Progenitor cell of endocrine pancreas (in vitro differentiated cells): Measurements from ENCODE around the gene BEX1. TPM values are rescaled to one million over a fixed set of nuclear protein-coding genes. Genes with fewer than 3 reads are reported as not detected.
A peak's percentile ranks its signal among the peaks of the same experiment; 100 is the strongest.

Source experiments
- DNase-seq: peaks from one replicate; pipeline ENCODE4 v3.0.0; 2021; ENCODE audit warnings: low spot score; ENCODE audit not compliant: unreplicated experiment
- H3K27ac Mint-ChIP-seq: 2 replicates; pipeline ENCODE4 v1.8.0; 2021; ENCODE audit warnings: mild to moderate bottlenecking, moderate library complexity, mixed read lengths
- H3K27me3 Mint-ChIP-seq: 2 replicates; pipeline ENCODE4 v1.8.0; 2021; ENCODE audit warnings: mixed read lengths
- H3K36me3 Mint-ChIP-seq: 2 replicates; pipeline ENCODE4 v1.8.0; 2022; ENCODE audit warnings: mixed read lengths; ENCODE audit not compliant: insufficient read depth
- H3K4me1 Mint-ChIP-seq: 2 replicates; pipeline ENCODE4 v1.8.0; 2021; ENCODE audit warnings: low read depth, mixed read lengths
- H3K4me3 Mint-ChIP-seq: 2 replicates; pipeline ENCODE4 v1.8.0; 2021; ENCODE audit warnings: low read depth, mild to moderate bottlenecking, moderate library complexity, mixed read lengths
- H3K9me3 Mint-ChIP-seq: 2 replicates; pipeline ENCODE4 v1.8.0; 2021; ENCODE audit warnings: low read depth, mixed read lengths
- CTCF ChIP-seq: fragments of 200-600 bp; sonication (generic); IDR thresholded peaks from one replicate; pipeline ENCODE4 v1.5.0; 2021; ENCODE audit warnings: antibody characterized with exemption, mild to moderate bottlenecking; ENCODE audit not compliant: unreplicated experiment
- total RNA-seq: library from RNA; stranded (reverse); gene quantifications from 2 replicates; pipeline ENCODE4 v1.2.1, GENCODE V29; 2021

The BEX1 gene
- total RNA-seq, 1 donor from 2014 or later = 123 TPM

- TF ChIP-seq CTCF = no peak
- Mint-ChIP-seq H3K9me3 (peaks cover 7% of the 10 kb centered on the region), H3K4me3 (no peak overlapping the region), H3K4me1 (no peaks in the 10 kb centered on the region), H3K27ac (no peak overlapping the region), H3K27me3 (no peaks in the 10 kb centered on the region), H3K36me3 (no peaks in the 10 kb centered on the region)
- DNase-seq = no peak
Observed at GRCh38 chrX:103073467-103073866, 9.5 kb upstream of the BEX1 start.

- TF ChIP-seq CTCF = no peak
- H3K36me3 Mint-ChIP-seq = peaks cover 3% of the 10 kb centered on the region
- peaks cover 10% of the 10 kb centered on the region for H3K9me3 Mint-ChIP-seq
- no peak for DNase-seq
- H3K27me3 Mint-ChIP-seq = no peaks in the 10 kb centered on the region
- H3K27ac Mint-ChIP-seq = no peak overlapping the region
- H3K4me1 Mint-ChIP-seq = peaks cover 3% of the 10 kb centered on the region
- no peak overlapping the region for H3K4me3 Mint-ChIP-seq
Observed at GRCh38 chrX:103066606-103067005, 2.6 kb upstream of the BEX1 start.

- H3K4me3 Mint-ChIP-seq = peak overlapping the region; percentile 76
Observed at GRCh38 chrX:103063191-103063845, 653 bp downstream of the BEX1 start.

GRCh38 chrX:103061486-103061885 lies 2.5 kb downstream of the BEX1 start:
- Mint-ChIP-seq H3K9me3 (peaks cover 12% of the 10 kb centered on the region), H3K4me3 (no peak overlapping the region), H3K4me1 (peaks cover 13% of the 10 kb centered on the region), H3K27ac (no peak overlapping the region), H3K36me3 (peaks cover 6% of the 10 kb centered on the region), H3K27me3 (no peaks in the 10 kb centered on the region)
- no peak for DNase-seq
- no peak for TF ChIP-seq CTCF

More at GRCh38 chrX:103063191-103063845, 653 bp downstream of the BEX1 start:
- Mint-ChIP-seq H3K27me3 (no peaks in the 10 kb centered on the region), H3K27ac (peak overlapping the region; percentile 89), H3K36me3 (peaks cover 5% of the 10 kb centered on the region), H3K9me3 (peaks cover 10% of the 10 kb centered on the region), H3K4me1 (peaks cover 4% of the 10 kb centered on the region)
- peak; percentile 48 for TF ChIP-seq CTCF
- peak; percentile 25 for DNase-seq

GRCh38 chrX:103056902-103057301 lies 7.1 kb downstream of the BEX1 start:
- no peaks in the 10 kb centered on the region for H3K27me3 Mint-ChIP-seq
- peaks cover 17% of the 10 kb centered on the region for H3K9me3 Mint-ChIP-seq
- H3K4me1 Mint-ChIP-seq = peaks cover 10% of the 10 kb centered on the region
- H3K36me3 Mint-ChIP-seq = peaks cover 3% of the 10 kb centered on the region
- no peak overlapping the region for H3K4me3 Mint-ChIP-seq
- no peak for TF ChIP-seq CTCF
- no peak for DNase-seq
- H3K27ac Mint-ChIP-seq = peak overlapping the region; percentile 64
